ENCODE results near the gene DUOXA2.

Gene DUOXA2

GRCh38 chr15:45120081-45120972 lies 6.2 kb downstream of the DUOXA2 start:
- TF ChIP-seq, protein P1, sequence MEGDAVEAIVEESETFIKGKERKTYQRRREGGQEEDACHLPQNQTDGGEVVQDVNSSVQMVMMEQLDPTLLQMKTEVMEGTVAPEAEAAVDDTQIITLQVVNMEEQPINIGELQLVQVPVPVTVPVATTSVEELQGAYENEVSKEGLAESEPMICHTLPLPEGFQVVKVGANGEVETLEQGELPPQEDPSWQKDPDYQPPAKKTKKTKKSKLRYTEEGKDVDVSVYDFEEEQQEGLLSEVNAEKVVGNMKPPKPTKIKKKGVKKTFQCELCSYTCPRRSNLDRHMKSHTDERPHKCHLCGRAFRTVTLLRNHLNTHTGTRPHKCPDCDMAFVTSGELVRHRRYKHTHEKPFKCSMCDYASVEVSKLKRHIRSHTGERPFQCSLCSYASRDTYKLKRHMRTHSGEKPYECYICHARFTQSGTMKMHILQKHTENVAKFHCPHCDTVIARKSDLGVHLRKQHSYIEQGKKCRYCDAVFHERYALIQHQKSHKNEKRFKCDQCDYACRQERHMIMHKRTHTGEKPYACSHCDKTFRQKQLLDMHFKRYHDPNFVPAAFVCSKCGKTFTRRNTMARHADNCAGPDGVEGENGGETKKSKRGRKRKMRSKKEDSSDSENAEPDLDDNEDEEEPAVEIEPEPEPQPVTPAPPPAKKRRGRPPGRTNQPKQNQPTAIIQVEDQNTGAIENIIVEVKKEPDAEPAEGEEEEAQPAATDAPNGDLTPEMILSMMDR (conservative IDR thresholded peaks at IDR 0.05; ENCODE audit: low read length), result no peak

GRCh38 chr15:45121020-45121419 lies 6.9 kb downstream of the DUOXA2 start:
- TF ChIP-seq, protein P1 (conservative IDR thresholded peaks at IDR 0.05; ENCODE audit: low read length), result no peak
- H3K4me3 ChIP-seq (ENCODE audit: low read length), result no peak overlapping the region
- no peak for DNase-seq (ENCODE audit: low read depth)

More at GRCh38 chr15:45120081-45120972, 6.2 kb downstream of the DUOXA2 start:
- DNase-seq (ENCODE audit: low read depth), result no peak
- no peak overlapping the region for H3K4me3 ChIP-seq (ENCODE audit: low read length)

GRCh38 chr15:45121706-45122417 lies 7.7 kb downstream of the DUOXA2 start:
- TF ChIP-seq, protein P1 (conservative IDR thresholded peaks at IDR 0.05; ENCODE audit: low read length), result no peak
- peak; percentile 84 for DNase-seq (ENCODE audit: low read depth)
- H3K4me3 ChIP-seq (ENCODE audit: low read length), result no peak overlapping the region

DNA sequence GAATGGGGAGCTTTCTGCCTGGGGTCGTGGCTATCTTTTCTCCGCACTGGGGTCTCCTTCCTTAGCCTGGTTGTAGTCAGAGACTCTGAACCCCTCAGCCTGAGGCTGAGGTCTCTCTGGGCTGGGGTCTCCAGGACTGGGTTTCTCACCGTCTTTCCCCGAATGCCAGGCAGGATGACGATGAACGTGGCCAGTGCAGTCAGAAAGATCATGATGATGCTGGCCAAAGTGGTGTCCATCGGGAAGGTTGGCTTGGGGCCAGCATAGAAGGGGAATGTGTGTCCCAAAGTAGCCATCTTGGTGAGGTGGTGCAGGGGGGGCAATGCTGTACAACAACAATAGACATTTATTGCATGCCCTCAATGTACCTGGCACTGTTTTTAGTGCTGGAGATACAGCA lies 8.6 kb downstream of the DUOXA2 start:
- DNase-seq (ENCODE audit: low read depth), result no peak
- TF ChIP-seq, protein P1 (conservative IDR thresholded peaks at IDR 0.05; ENCODE audit: low read length), result no peak
- no peak overlapping the region for H3K4me3 ChIP-seq (ENCODE audit: low read length)

GRCh38 chr15:45123397-45123796 lies 9.3 kb downstream of the DUOXA2 start:
- TF ChIP-seq, protein P1 (conservative IDR thresholded peaks at IDR 0.05; ENCODE audit: low read length), result no peak
- no peak for DNase-seq (ENCODE audit: low read depth)
- H3K4me3 ChIP-seq (ENCODE audit: low read length), result no peak overlapping the region

DNA sequence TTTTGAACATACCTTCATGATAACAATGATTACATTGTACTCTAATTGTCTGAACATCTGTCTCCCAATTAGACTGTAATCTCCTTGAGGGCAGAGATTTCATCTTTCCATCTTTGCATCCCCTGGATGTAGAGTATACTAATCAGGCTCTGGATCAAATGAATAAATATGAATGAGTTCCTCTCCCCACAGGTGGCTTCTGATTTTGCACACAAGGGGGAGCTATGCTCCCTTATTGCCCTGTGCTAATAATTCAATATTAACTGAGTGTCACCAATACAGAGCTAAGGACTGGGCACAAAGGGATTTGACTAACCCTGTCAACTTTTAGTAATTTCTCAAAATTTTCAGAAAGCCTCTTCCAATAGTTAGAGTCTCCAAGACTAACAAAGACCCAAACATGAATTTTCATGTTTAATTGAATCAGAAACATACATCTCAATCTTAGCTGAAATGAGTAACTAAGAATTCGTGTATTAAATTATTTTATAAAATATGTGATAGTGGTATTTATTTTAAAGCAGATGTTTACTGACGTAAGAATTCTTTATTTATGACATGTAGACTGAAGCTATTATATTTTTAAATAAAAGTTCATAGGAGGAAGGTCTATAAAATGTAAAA lies 12.5 kb downstream of the DUOXA2 start:
- peak; percentile 29 for DNase-seq (ENCODE audit: low read depth)
- TF ChIP-seq, protein P1 (conservative IDR thresholded peaks at IDR 0.05; ENCODE audit: low read length), result peak; percentile 72
- H3K4me3 ChIP-seq (ENCODE audit: low read length), result no peak overlapping the region

Data from AG10803 (cell line).